ENCODE data around the gene SUMF1.

- TF ChIP-seq EZH2phosphoT487 (IDR thresholded peaks at IDR 0.05; ENCODE audit: low read length) (no peak), CTCF (IDR thresholded peaks at IDR 0.05; ENCODE audit: low read length) (no peak), EZH2 (optimal IDR thresholded peaks at IDR 0.05; ENCODE audit: low read depth, low read length) (no peak)
Measured at GRCh38 chr3:4375911-4376310, 91.2 kb downstream of the SUMF1 start.
